DND-41 (cell line): ENCODE data around the gene CCDC200.

Experiments
- CTCF ChIP-seq: IDR thresholded peaks from 2 replicates; pipeline ENCODE4 v1.5.1; 2012; ENCODE audit warnings: borderline replicate concordance, low read length, moderate library complexity, mild to moderate bottlenecking; ENCODE audit not compliant: poor library complexity, severe bottlenecking; ENCODE audit errors: extremely low read depth
- EZH2 ChIP-seq: IDR thresholded peaks from 3 replicates; pipeline ENCODE4 v1.6.1; 2012; ENCODE audit warnings: borderline replicate concordance, low read depth, mild to moderate bottlenecking, moderate library complexity, low read length, inconsistent platforms; ENCODE audit not compliant: severe bottlenecking

GRCh38 chr17:43213545-43213944 is 14.9 kb downstream of the CCDC200 start:
- no peak for TF ChIP-seq EZH2
- TF ChIP-seq CTCF = no peak
